ENCODE measurements around the gene SOX30.

The SOX30 gene

DNA sequence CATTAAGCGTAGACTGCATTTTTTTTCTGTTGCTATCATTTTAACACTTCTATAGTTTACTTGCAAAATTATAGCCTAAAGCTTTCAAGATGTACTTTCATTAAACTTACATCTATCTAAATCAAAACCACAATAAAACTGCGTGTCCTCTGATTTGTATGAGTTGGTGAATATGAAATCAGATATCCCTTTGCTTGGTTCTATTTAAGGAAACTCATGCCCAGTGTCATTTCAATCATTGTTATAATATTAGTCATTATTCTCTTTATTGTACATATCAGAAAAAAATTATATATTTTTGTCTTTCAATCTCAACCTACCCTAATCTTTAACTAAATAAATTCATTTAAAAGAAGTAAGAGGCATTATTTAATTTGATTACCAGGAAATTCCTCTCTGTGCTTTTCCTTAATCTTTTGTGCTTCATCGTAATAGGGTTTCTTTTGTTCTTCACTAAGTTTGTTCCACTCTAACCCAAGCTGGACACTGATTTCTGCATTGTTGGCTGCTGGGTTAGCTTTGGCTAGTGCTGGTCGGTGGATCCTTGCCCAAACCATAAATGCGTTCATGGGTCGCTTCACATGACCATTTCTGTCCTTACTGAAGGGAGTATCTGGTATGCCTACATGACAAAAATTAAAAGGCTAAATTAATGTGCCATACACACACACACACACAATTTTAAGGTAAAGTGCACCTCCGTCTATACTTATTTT lies 3.8 kb downstream of the SOX30 start:
- H3K27me3 ChIP-seq (ENCODE audit: low read depth, low read length), result no peaks in the 10 kb centered on the region
- no peaks in the 10 kb centered on the region for H3K79me2 ChIP-seq (ENCODE audit: low read length)
- H3K9ac ChIP-seq (ENCODE audit: low read length), result no peak overlapping the region
- TF ChIP-seq, protein P1, sequence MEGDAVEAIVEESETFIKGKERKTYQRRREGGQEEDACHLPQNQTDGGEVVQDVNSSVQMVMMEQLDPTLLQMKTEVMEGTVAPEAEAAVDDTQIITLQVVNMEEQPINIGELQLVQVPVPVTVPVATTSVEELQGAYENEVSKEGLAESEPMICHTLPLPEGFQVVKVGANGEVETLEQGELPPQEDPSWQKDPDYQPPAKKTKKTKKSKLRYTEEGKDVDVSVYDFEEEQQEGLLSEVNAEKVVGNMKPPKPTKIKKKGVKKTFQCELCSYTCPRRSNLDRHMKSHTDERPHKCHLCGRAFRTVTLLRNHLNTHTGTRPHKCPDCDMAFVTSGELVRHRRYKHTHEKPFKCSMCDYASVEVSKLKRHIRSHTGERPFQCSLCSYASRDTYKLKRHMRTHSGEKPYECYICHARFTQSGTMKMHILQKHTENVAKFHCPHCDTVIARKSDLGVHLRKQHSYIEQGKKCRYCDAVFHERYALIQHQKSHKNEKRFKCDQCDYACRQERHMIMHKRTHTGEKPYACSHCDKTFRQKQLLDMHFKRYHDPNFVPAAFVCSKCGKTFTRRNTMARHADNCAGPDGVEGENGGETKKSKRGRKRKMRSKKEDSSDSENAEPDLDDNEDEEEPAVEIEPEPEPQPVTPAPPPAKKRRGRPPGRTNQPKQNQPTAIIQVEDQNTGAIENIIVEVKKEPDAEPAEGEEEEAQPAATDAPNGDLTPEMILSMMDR (IDR thresholded peaks at IDR 0.05; ENCODE audit: low read depth, low read length), result no peak
- no peak for TF ChIP-seq EZH2phosphoT487 (IDR thresholded peaks at IDR 0.05; ENCODE audit: low read depth)
- no peaks in the 10 kb centered on the region for H3K36me3 ChIP-seq (replicated peaks; ENCODE audit: low read depth, low read length)
- no peaks in the 10 kb centered on the region for H3K9me3 ChIP-seq (ENCODE audit: insufficient read depth, low read length)
- no peak overlapping the region for H2AFZ ChIP-seq (ENCODE audit: low read depth, low read length)
- H3K4me3 ChIP-seq (ENCODE audit: low read length), result no peak overlapping the region
- H3K4me2 ChIP-seq (ENCODE audit: low read length), result no peak overlapping the region
- no peaks in the 10 kb centered on the region for H4K20me1 ChIP-seq (ENCODE audit: insufficient read depth, low read length)
- H3K4me1 ChIP-seq (ENCODE audit: low read length), result no peaks in the 10 kb centered on the region; the same call in 1 of the 2 replicates
- H3K27ac ChIP-seq (ENCODE audit: low read length), result no peak overlapping the region

DNA sequence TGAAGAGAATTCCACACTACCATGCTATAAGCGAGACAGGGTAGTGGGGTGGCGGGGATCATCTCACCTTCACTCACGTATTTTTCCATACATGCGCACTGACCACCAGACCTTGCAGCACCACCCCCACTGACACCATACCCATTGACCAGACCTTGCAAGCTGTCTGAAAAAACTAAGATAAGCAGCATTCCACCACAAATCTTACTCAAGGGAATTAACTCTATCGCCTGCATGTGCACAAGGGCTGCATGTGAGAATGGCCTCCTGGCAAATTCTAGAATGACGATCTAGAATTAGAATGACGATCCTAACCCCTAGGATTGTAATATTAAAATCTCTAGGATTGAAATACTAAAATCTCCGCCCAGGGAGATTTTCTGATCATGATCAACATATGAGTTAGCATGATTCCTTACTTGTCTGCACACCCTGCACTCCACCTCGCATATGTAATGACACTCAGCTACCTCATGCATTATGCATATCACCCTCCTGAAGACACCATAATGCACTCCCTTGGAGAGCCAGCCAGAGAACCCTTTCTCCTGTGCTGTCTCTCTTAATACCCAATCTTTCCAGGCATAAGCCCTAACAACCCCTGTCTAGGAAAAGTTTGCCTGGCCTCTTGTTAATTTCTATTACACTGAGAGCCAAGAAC lies 11.7 kb downstream of the SOX30 start:
- Histone ChIP-seq H3K79me2 (ENCODE audit: low read length) (no peaks in the 10 kb centered on the region), H2AFZ (ENCODE audit: low read depth, low read length) (no peak overlapping the region), H3K9me3 (ENCODE audit: insufficient read depth, low read length) (no peaks in the 10 kb centered on the region), H3K4me2 (ENCODE audit: low read length) (no peak overlapping the region), H3K36me3 (replicated peaks; ENCODE audit: low read depth, low read length) (no peaks in the 10 kb centered on the region), H3K4me1 (ENCODE audit: low read length) (no peaks in the 10 kb centered on the region), H3K27me3 (ENCODE audit: low read depth, low read length) (no peaks in the 10 kb centered on the region), H4K20me1 (ENCODE audit: insufficient read depth, low read length) (no peaks in the 10 kb centered on the region), H3K9ac (ENCODE audit: low read length) (no peak overlapping the region), H3K27ac (ENCODE audit: low read length) (no peak overlapping the region), H3K4me3 (ENCODE audit: low read length) (no peak overlapping the region)
- TF ChIP-seq EZH2phosphoT487 (IDR thresholded peaks at IDR 0.05; ENCODE audit: low read depth), result no peak
- TF ChIP-seq, protein P1 (IDR thresholded peaks at IDR 0.05; ENCODE audit: low read depth, low read length), result no peak

DNA sequence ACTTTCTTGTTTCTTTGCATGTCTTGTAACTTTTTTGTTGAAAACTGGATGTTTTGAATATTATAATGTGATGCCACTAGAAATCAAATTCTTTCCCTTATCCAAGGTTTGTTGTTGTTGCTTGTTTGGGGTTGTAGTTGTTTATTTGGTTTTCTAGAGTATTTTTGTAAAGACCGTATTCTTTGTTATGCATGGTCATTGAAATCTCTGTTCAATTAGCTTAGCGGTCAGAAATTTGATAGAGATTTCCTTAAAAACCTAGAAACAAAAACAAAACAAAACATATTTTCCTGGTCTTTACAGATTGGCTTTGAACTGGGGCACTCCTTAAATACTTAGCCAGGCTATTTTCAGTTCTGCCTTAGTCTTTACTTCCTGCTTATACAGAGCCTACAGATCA lies 21.9 kb downstream of the SOX30 start:
- TF ChIP-seq EZH2phosphoT487 (IDR thresholded peaks at IDR 0.05; ENCODE audit: low read depth), result no peak
- TF ChIP-seq, protein P1 (IDR thresholded peaks at IDR 0.05; ENCODE audit: low read depth, low read length), result no peak
- Histone ChIP-seq H3K36me3 (replicated peaks; ENCODE audit: low read depth, low read length) (no peaks in the 10 kb centered on the region), H3K4me3 (ENCODE audit: low read length) (no peak overlapping the region), H3K4me1 (ENCODE audit: low read length) (no peaks in the 10 kb centered on the region), H3K9me3 (ENCODE audit: insufficient read depth, low read length) (0 out of 2 replicates have a peak, but pooled peaks cover 3% of the 10 kb centered on the region), H3K27me3 (ENCODE audit: low read depth, low read length) (no peaks in the 10 kb centered on the region), H4K20me1 (ENCODE audit: insufficient read depth, low read length) (no peaks in the 10 kb centered on the region), H3K9ac (ENCODE audit: low read length) (no peak overlapping the region), H3K79me2 (ENCODE audit: low read length) (no peaks in the 10 kb centered on the region), H3K4me2 (ENCODE audit: low read length) (no peak overlapping the region), H2AFZ (ENCODE audit: low read depth, low read length) (no peak overlapping the region), H3K27ac (ENCODE audit: low read length) (no peak overlapping the region)

GRCh38 chr5:157626831-157627230 lies 25.4 kb downstream of the SOX30 start:
- H3K4me1 ChIP-seq (ENCODE audit: low read length), result no peaks in the 10 kb centered on the region
- no peak overlapping the region for H3K4me3 ChIP-seq (ENCODE audit: low read length)
- H3K27ac ChIP-seq (ENCODE audit: low read length), result no peak overlapping the region
- no peaks in the 10 kb centered on the region for H3K36me3 ChIP-seq (replicated peaks; ENCODE audit: low read depth, low read length)
- 0 out of 2 replicates have a peak, but pooled peaks cover 3% of the 10 kb centered on the region for H3K9me3 ChIP-seq (ENCODE audit: insufficient read depth, low read length)
- no peaks in the 10 kb centered on the region for H3K79me2 ChIP-seq (ENCODE audit: low read length)
- no peak overlapping the region for H2AFZ ChIP-seq (ENCODE audit: low read depth, low read length)
- no peaks in the 10 kb centered on the region for H3K27me3 ChIP-seq (ENCODE audit: low read depth, low read length)
- H3K4me2 ChIP-seq (ENCODE audit: low read length), result no peak overlapping the region
- no peaks in the 10 kb centered on the region for H4K20me1 ChIP-seq (ENCODE audit: insufficient read depth, low read length)
- no peak overlapping the region for H3K9ac ChIP-seq (ENCODE audit: low read length)
- TF ChIP-seq EZH2phosphoT487 (IDR thresholded peaks at IDR 0.05; ENCODE audit: low read depth), result no peak
- TF ChIP-seq, protein P1 (IDR thresholded peaks at IDR 0.05; ENCODE audit: low read depth, low read length), result no peak

All from OCI-LY3 (cell line).